ENCODE measurements around the gene IKZF1. TPM values are rescaled to one million over a fixed set of nuclear protein-coding genes. Genes with fewer than 3 reads are reported as not detected.

The IKZF1 gene
- total and polyA plus RNA-seq, 2 of the 13 experiments (the other 11 are each of a cell fraction or from before 2014, with no cell fraction given) = not detected

GRCh38 chr7:50308532-50309385 is 4.2 kb downstream of the IKZF1 start:
- in situ Hi-C loops (cut with HindIII; ENCODE audit: extremely low pct_ligation_motif_present, low pct_unique_long_range_greater_than_20kb) = no loop called here
- no peak overlapping the region for H3K27ac ChIP-seq (ENCODE audit: extremely low read length, insufficient read depth, low read length)
- H3K27me3 ChIP-seq (ENCODE audit: control insufficient read depth in 1 of 2, insufficient read depth in 2 of 2, low read length in 2 of 2) = peaks cover 2 to 62% of the 10 kb centered on the region in 2 experiments; a peak in 4 of 5 replicates

GRCh38 chr7:50309721-50310120 is 5.2 kb downstream of the IKZF1 start:
- H3K4me1 ChIP-seq (ENCODE audit: insufficient read depth, low read length) = no peaks in the 10 kb centered on the region
- ChIA-PET POLR2A (no interaction called here), CTCF (ENCODE audit: low intra/inter-chr PET ratio, low total read pairs) (no interaction called here)
- WGBS (ENCODE audit: low lambda C conversion rate) = 18% methylated on average over 3 of the region's 3 CpGs
- peaks cover 3 to 60% of the 10 kb centered on the region in 2 experiments; a peak in 4 of 5 replicates for H3K27me3 ChIP-seq (ENCODE audit: control insufficient read depth in 1 of 2, insufficient read depth in 2 of 2, low read length in 2 of 2)
- FAIRE-seq (no peak), DNase-seq (ENCODE audit: low spot score) (no peak), ATAC-seq (no peak)
- no peaks in the 10 kb centered on the region for H3K9me3 ChIP-seq (ENCODE audit: low read length)
- TF ChIP-seq ZNF350 (CRISPR knock-in tag; IDR thresholded peaks at IDR 0.05; ENCODE audit: borderline replicate concordance, low read depth) (no peak), TP53 (CRISPR knock-in tag; conservative IDR thresholded peaks at IDR 0.05) (no peak), REL (CRISPR knock-in tag; conservative IDR thresholded peaks at IDR 0.05) (no peak), KDM3A (CRISPR knock-in tag; IDR thresholded peaks at IDR 0.05; ENCODE audit: low read depth) (no peak), JARID2 (CRISPR knock-in tag; IDR thresholded peaks at IDR 0.05; ENCODE audit: insufficient replicate concordance) (no peak), ZNF329 (CRISPR knock-in tag; IDR thresholded peaks at IDR 0.05; ENCODE audit: low read depth) (no peak), NFKB2 (CRISPR knock-in tag; IDR thresholded peaks at IDR 0.05; ENCODE audit: borderline replicate concordance) (no peak), WIZ (CRISPR knock-in tag; IDR thresholded peaks at IDR 0.05) (no peak)
- TF ChIP-seq, protein P1, sequence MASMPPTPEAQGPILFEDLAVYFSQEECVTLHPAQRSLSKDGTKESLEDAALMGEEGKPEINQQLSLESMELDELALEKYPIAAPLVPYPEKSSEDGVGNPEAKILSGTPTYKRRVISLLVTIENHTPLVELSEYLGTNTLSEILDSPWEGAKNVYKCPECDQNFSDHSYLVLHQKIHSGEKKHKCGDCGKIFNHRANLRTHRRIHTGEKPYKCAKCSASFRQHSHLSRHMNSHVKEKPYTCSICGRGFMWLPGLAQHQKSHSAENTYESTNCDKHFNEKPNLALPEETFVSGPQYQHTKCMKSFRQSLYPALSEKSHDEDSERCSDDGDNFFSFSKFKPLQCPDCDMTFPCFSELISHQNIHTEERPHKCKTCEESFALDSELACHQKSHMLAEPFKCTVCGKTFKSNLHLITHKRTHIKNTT (CRISPR knock-in tag; IDR thresholded peaks at IDR 0.05) = no peak
- intact Hi-C loops (cut with micrococcal nuclease; ENCODE audit: unreplicated experiment) (no loop called here), in situ Hi-C loops (cut with HindIII; ENCODE audit: extremely low pct_ligation_motif_present, low pct_unique_long_range_greater_than_20kb) (no loop called here)
- H3K36me3 ChIP-seq (replicated peaks in 1 of 2; ENCODE audit: control insufficient read depth in 1 of 2, insufficient read depth in 2 of 2, low read length in 2 of 2) = no peaks in the 10 kb centered on the region
- no peaks in the 10 kb centered on the region for H3K79me2 ChIP-seq (ENCODE audit: insufficient read depth, low read length)
- H3K27ac ChIP-seq (ENCODE audit: extremely low read length, insufficient read depth, low read length) = no peak overlapping the region
- H3K4me2 ChIP-seq (ENCODE audit: low read depth, low read length) = no peak overlapping the region
- H3K9ac ChIP-seq (ENCODE audit: insufficient read depth, low read depth, low read length) = no peak overlapping the region
- H4K20me1 ChIP-seq (ENCODE audit: insufficient read depth, low read length) = no peaks in the 10 kb centered on the region
- BruUV-seq (replicated peaks) = no TSS peak
- no peak overlapping the region for H3K4me3 ChIP-seq (replicated peaks in 1 of 3; ENCODE audit: insufficient read depth in 1 of 3, low read depth in 2 of 3, low read length in 3 of 3)
- no peak overlapping the region for H2AFZ ChIP-seq (ENCODE audit: low read length)

More at GRCh38 chr7:50308532-50309385, 4.2 kb downstream of the IKZF1 start:
- TF ChIP-seq TAF1 (CRISPR knock-in tag; IDR thresholded peaks at IDR 0.05) = no peak
- TF ChIP-seq MYPOP (CRISPR knock-in tag; IDR thresholded peaks at IDR 0.05) = no peak
- Histone ChIP-seq H3K9ac (ENCODE audit: insufficient read depth, low read depth, low read length) (no peak overlapping the region), H3K9me3 (ENCODE audit: low read length) (no peaks in the 10 kb centered on the region), H4K20me1 (ENCODE audit: insufficient read depth, low read length) (no peaks in the 10 kb centered on the region), H3K36me3 (replicated peaks in 1 of 2; ENCODE audit: control insufficient read depth in 1 of 2, insufficient read depth in 2 of 2, low read length in 2 of 2) (no peaks in the 10 kb centered on the region), H2AFZ (ENCODE audit: low read length) (no peak overlapping the region), H3K4me2 (ENCODE audit: low read depth, low read length) (no peak overlapping the region), H3K4me1 (ENCODE audit: insufficient read depth, low read length) (no peaks in the 10 kb centered on the region), H3K4me3 (replicated peaks in 1 of 3; ENCODE audit: insufficient read depth in 1 of 3, low read depth in 2 of 3, low read length in 3 of 3) (no peak overlapping the region), H3K79me2 (ENCODE audit: insufficient read depth, low read length) (no peaks in the 10 kb centered on the region)
- intact Hi-C loops (cut with micrococcal nuclease; ENCODE audit: unreplicated experiment) = no loop called here
- ATAC-seq = no peak
- WGBS (ENCODE audit: low lambda C conversion rate) = 1% methylated on average over 17 of the region's 18 CpGs
- ChIA-PET CTCF (ENCODE audit: low intra/inter-chr PET ratio, low total read pairs) (no interaction called here), POLR2A (no interaction called here)
- no peak for FAIRE-seq
- no peak for DNase-seq (ENCODE audit: low spot score)
- no TSS peak for BruUV-seq (replicated peaks)
